B cell (primary cell): ENCODE data around the gene PC.

ENCODE experiments used
- CTCF ChIP-seq: fragments of 200-600 bp; IDR thresholded peaks from one replicate; pipeline ENCODE4 v1.8.0; 2022; ENCODE audit warnings: antibody characterized with exemption, mild to moderate bottlenecking
- EZH2 ChIP-seq: IDR thresholded peaks from 2 replicates; pipeline ENCODE4 v1.6.1; 2012; ENCODE audit warnings: borderline replicate concordance, low read depth, mild to moderate bottlenecking, moderate library complexity, low read length; ENCODE audit not compliant: insufficient read depth, poor library complexity, severe bottlenecking

GRCh38 chr11:66904981-66905521 lies 53.1 kb downstream of the PC start:
- no peak for TF ChIP-seq CTCF
- TF ChIP-seq EZH2: no peak
